ENCODE results near the gene TIGD7. TPM values are rescaled to one million over a fixed set of nuclear protein-coding genes. Genes with fewer than 3 reads are reported as not detected.
A peak's percentile ranks its signal among the peaks of the same experiment; 100 is the strongest.

TIGD7 gene
- total RNA-seq, 1 experiment from 2014 or later, result 5.5 TPM

DNA sequence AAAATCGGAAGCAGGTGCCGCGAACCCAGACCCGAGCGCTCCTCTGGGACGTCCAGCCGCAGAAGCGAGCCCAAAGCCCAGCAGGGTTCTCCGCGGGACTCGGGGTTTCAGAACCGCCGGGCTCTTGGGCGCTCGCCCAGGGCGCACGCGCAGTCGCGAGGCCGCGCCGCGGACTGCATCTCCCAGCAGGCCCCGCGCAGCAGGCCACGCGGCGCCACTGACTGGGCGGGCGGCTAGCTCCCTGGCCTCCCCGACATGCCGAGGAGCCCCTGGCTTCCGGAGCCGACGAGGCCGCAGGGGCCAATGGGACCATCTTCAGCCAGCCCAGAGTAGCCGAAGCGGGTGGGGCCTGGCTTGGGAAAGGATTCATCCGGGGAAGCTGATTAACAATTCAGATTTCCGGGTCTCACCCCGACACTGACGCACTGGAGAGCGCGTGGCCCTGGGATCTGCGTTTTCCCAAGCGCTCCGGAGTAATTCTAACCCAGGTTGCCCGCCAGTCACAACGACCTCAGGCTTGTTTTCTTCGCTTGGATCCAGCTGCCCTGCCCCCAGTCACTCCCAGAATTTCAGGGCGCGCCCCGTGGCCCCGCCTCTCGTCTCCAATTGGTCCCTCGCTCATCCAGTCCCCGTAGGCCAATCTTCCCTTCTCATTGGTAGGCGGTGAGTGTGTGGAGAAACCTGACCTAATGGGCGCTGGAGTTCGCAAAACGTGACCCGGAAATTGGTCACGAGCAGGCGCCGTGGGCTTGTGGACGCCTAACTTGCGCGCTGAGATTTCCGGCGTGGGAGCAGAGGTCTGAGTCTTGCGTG, 22.3 kb downstream of the TIGD7 start, which contains the start of gene ZNF263:
ZNF263 (plus strand) TSS at position 762 of the 813 bp plus-strand sequence. CDS start 328 bp downstream, outside the sequence.
- BruUV-seq (replicated peaks), result no TSS peak
- Histone ChIP-seq H3K4me1 (ENCODE audit: insufficient read depth, low read length) (peaks cover 6% of the 10 kb centered on the region), H3K27me3 (ENCODE audit: low read length) (no peaks in the 10 kb centered on the region), H4K20me1 (ENCODE audit: low read length) (0 out of 2 replicates have a peak, but pooled peaks cover 8% of the 10 kb centered on the region), H2AFZ (ENCODE audit: low read length) (peak within 1 kb of the TSS; percentile 92), H3K4me3 (ENCODE audit: low read length) (peak within 1 kb of the TSS; percentile 76), H3K9me2 (replicated peaks; ENCODE audit: low read length) (no peaks in the 10 kb centered on the region), H3K36me3 (ENCODE audit: low read depth, low read length) (peaks cover 23% of the 10 kb centered on the region), H3K79me2 (ENCODE audit: low read length) (peaks cover 46% of the 10 kb centered on the region), H3K9me3 (ENCODE audit: low read length) (no peaks in the 10 kb centered on the region), H3K27ac (ENCODE audit: low read length) (peak within 1 kb of the TSS; percentile 98), H3K4me2 (ENCODE audit: low read length) (peak within 1 kb of the TSS; percentile 95), H3K9ac (ENCODE audit: low read length) (peak within 1 kb of the TSS; percentile 97), H3F3A (ENCODE audit: low read length, unreplicated experiment) (no peaks in the 10 kb centered on the region)
- DNase-seq (peak; percentile 93), ATAC-seq (peak; percentile 87)
- no peak for TF ChIP-seq EZH2 (IDR thresholded peaks at IDR 0.05; ENCODE audit: low read length, unreplicated experiment)
- no peak for TF ChIP-seq CTCF (conservative IDR thresholded peaks at IDR 0.05; ENCODE audit: low read depth, low read length)
- no peak for TF ChIP-seq EZH2phosphoT487 (IDR thresholded peaks at IDR 0.05; ENCODE audit: borderline replicate concordance, low read length)
- intact Hi-C loops (cut with micrococcal nuclease), result loop anchor here (1.0 kb wide), 2 partner anchors 19 to 118 kb away; partner anchors contain the start of genes ZNF174 and ZSCAN32
- POLR2A ChIA-PET (ENCODE audit: unreplicated experiment), result interaction anchor here (0.6 kb wide), 1 partner anchor 19 kb away, joined by 6 read pairs; no protein-coding TSS in a partner anchor
- CTCF ChIA-PET, result no interaction called here

GRCh38 chr16:3282103-3282729, 23.0 kb downstream of the TIGD7 start:
- ChIA-PET CTCF (no interaction called here), POLR2A (ENCODE audit: unreplicated experiment) (no interaction called here)
- Histone ChIP-seq H3K9me2 (replicated peaks; ENCODE audit: low read length) (no peaks in the 10 kb centered on the region), H3K4me2 (ENCODE audit: low read length) (peak overlapping the region; percentile 95), H2AFZ (ENCODE audit: low read length) (peak overlapping the region; percentile 92), H3K27me3 (ENCODE audit: low read length) (no peaks in the 10 kb centered on the region), H3K9me3 (ENCODE audit: low read length) (no peaks in the 10 kb centered on the region), H3K9ac (ENCODE audit: low read length) (peak overlapping the region; percentile 97), H3K4me3 (ENCODE audit: low read length) (peak overlapping the region; percentile 76), H3K27ac (ENCODE audit: low read length) (peak overlapping the region; percentile 98), H4K20me1 (ENCODE audit: low read length) (0 out of 2 replicates have a peak, but pooled peaks cover 8% of the 10 kb centered on the region), H3K4me1 (ENCODE audit: insufficient read depth, low read length) (peaks cover 6% of the 10 kb centered on the region), H3K79me2 (ENCODE audit: low read length) (peaks cover 40% of the 10 kb centered on the region), H3K36me3 (ENCODE audit: low read depth, low read length) (peaks cover 18% of the 10 kb centered on the region), H3F3A (ENCODE audit: low read length, unreplicated experiment) (no peaks in the 10 kb centered on the region)
- peak; percentile 54 for ATAC-seq
- peak; percentile 47 for DNase-seq
- no peak for TF ChIP-seq EZH2phosphoT487 (IDR thresholded peaks at IDR 0.05; ENCODE audit: borderline replicate concordance, low read length)
- no peak for TF ChIP-seq CTCF (conservative IDR thresholded peaks at IDR 0.05; ENCODE audit: low read depth, low read length)
- TF ChIP-seq EZH2 (IDR thresholded peaks at IDR 0.05; ENCODE audit: low read length, unreplicated experiment), result no peak
- intact Hi-C loops (cut with micrococcal nuclease), result no loop called here
- BruUV-seq (replicated peaks), result TSS peak; percentile 67
